ENCODE measurements around the gene PAX8.

The PAX8 gene

DNA sequence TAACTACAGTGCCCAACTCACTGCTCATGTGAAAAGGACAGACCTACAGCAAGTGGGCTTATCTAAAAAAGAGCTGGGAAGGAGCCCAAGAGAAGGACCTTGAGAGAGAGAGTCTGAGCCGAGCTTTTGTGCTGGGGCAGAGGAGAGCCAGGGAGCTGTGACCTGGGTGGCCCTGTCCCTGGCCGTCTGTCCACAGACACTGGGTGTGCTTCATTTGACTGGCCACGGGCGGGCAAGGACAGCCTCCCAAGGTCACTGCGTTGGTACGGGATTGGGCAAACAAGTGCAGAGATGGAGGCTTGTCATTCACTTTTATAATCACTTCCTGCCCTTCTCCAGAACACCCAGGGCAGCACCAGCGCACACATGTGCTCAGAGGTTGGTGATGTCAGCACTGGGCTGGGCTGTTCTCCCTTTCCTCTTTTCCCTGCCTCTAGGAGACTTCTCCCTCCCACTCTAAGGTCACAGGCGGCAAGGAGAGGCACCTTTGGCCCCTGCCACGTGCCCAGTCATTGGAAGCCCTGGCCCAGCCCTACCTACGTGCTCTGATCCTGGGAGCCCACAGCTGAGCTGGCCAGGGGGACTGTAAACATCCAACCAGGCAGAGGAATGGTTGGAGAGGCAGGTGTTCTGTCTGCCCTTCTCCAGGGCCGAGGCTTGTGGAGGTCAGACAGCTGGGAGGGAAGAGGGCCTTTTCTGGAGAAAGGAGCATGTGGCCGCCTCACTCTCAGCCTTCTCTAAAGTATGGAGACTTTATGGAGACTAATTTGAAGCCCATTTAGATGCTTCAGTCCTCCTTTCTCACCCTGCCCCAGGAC, 111.4 kb downstream of the PAX8 start:
- DNase-seq (ENCODE audit: low read depth), result no peak

DNA sequence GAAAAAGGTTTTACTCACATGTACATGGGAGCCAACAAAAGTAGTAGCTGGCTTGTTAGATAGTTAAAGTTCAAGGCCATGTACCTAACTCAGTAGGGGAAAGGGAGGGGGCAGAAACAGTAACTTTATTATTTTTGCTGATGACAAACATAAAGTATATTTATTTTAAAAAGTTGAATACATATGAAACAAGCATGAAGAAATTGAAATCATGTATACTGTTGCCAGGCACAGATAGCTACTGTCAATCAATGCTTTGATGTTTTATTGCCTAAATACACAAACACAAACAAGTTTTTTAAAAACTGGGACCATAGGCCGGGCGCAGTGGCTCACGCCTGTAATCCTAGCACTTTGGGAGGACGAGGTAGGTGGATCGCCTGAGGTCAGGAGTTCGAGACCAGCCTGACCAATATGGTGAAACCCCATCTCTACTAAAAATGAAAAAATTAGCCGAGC, 112.5 kb downstream of the PAX8 start:
- DNase-seq (ENCODE audit: low read depth), result no peak

Data from fibroblast of the conjunctiva (primary cell).